ENCODE data around the gene LGALS8. TPM values are rescaled to one million over a fixed set of nuclear protein-coding genes. Genes with fewer than 3 reads are reported as not detected.

LGALS8 gene
- total and polyA plus RNA-seq, 2 donors (not counting 1 experiment from before 2014, with no cell fraction given): 38.0 to 67.0 TPM

Other genes starting within 250 kb of the LGALS8 start
- gene ERO1B, start 242.0 kb upstream of the LGALS8 start, total RNA-seq: 24.3 and 25.6 TPM in 2 replicates
- gene ERO1B, start 242.0 kb upstream of the LGALS8 start, polyA plus RNA-seq: 5.1 and 10.1 TPM in 2 replicates
- gene EDARADD, start 129.7 kb upstream of the LGALS8 start, total RNA-seq: not detected in 2 replicates
- 0.15 TPM in 1 of 2 replicates, not detected in the other for gene EDARADD, start 129.7 kb upstream of the LGALS8 start, polyA plus RNA-seq
- 50.6 and 56.0 TPM in 2 replicates for gene HEATR1, start 80.5 kb downstream of the LGALS8 start, total RNA-seq
- 6.1 and 7.6 TPM in 2 replicates for gene HEATR1, start 80.5 kb downstream of the LGALS8 start, polyA plus RNA-seq
- gene ACTN2, start 162.5 kb downstream of the LGALS8 start, total RNA-seq: 0.30 TPM in 1 of 2 replicates, not detected in the other
- gene ACTN2, start 162.5 kb downstream of the LGALS8 start, polyA plus RNA-seq: not detected in 2 replicates